GM20431 (cell line): ENCODE data around the gene EEFSEC.

ENCODE experiments used
- in situ Hi-C: fragments of 300-500 bp; cut with MseI, MboI; formaldehyde crosslinking; loops from one replicate; pipeline ENCODE4 v1.15.0; 2020; ENCODE audit warnings: low sequenced_read_pairs; ENCODE audit not compliant: unreplicated experiment

The EEFSEC gene

GRCh38 chr3:128445357-128445756, 292.1 kb downstream of the EEFSEC start:
- in situ Hi-C loops = loop anchor here (25.0 kb wide), 1 partner anchor 142 kb away; no protein-coding TSS in a partner anchor

- in situ Hi-C loops = loop anchor here (25.0 kb wide), 1 partner anchor 140 kb away; no protein-coding TSS in a partner anchor
Measured at GRCh38 chr3:128446821-128447220, 293.5 kb downstream of the EEFSEC start.

- in situ Hi-C loops = loop anchor here (25.0 kb wide), 1 partner anchor 140 kb away; no protein-coding TSS in a partner anchor
Measured at GRCh38 chr3:128447561-128448013, 294.3 kb downstream of the EEFSEC start.

GRCh38 chr3:128448491-128448890, 295.2 kb downstream of the EEFSEC start:
- in situ Hi-C loops = loop anchor here (25.0 kb wide), 1 partner anchor 139 kb away; no protein-coding TSS in a partner anchor

- in situ Hi-C loops = loop anchor here (25.0 kb wide), 1 partner anchor 138 kb away; no protein-coding TSS in a partner anchor
Measured at GRCh38 chr3:128449111-128449638, 295.9 kb downstream of the EEFSEC start.

GRCh38 chr3:128452120-128452519, 298.8 kb downstream of the EEFSEC start:
- in situ Hi-C loops = no loop called here

GRCh38 chr3:128452678-128453275, 299.5 kb downstream of the EEFSEC start:
- in situ Hi-C loops = no loop called here

GRCh38 chr3:128453501-128454309, 300.4 kb downstream of the EEFSEC start:
- in situ Hi-C loops = no loop called here

- in situ Hi-C loops = no loop called here
Measured at GRCh38 chr3:128454310-128454618, 301.0 kb downstream of the EEFSEC start.

- in situ Hi-C loops = no loop called here
Measured at GRCh38 chr3:128455116-128455515, 301.8 kb downstream of the EEFSEC start.

- in situ Hi-C loops = no loop called here
Measured at GRCh38 chr3:128455786-128456748, 302.8 kb downstream of the EEFSEC start.

GRCh38 chr3:128456776-128457715, 303.8 kb downstream of the EEFSEC start:
- in situ Hi-C loops = no loop called here

- in situ Hi-C loops = no loop called here
Measured at GRCh38 chr3:128457937-128458336, 304.7 kb downstream of the EEFSEC start.
